HEK293 (cell line): ENCODE measurements around the gene MCEE.

Experiments
- CTCF ChIA-PET: fragments of 350-600 bp; formaldehyde crosslinking; extraction: SDS; loops from one replicate; lab custom pipeline; 2021; ENCODE audit warnings: antibody characterized with exemption; lab: Yijun Ruan, JAX
- POLR2A ChIA-PET: fragments of 300-600 bp; formaldehyde crosslinking; extraction: SDS; loops from one replicate; lab custom pipeline; 2020; ENCODE audit warnings: antibody characterized with exemption, inconsistent platforms; lab: Yijun Ruan, JAX
- H3K27ac ChIP-seq: fragments of 200-500 bp; sonication (Bioruptor generic); 2 replicates; pipeline ENCODE4 v1.5.1; 2014; ENCODE audit warnings: low read depth, low read length, control low read depth, inconsistent platforms; ENCODE audit errors: extremely low read depth
- H3K36me3 ChIP-seq, 2 experiments: fragments of 200-500 bp in 1 of 2; sonication (Bioruptor generic) in 1 of 2; 1 replicate in 1 of 2; 2 replicates in 1 of 2; pipeline ENCODE4 v1.5.1; 2014 to 2017; ENCODE audit warnings: inconsistent platforms in 2 of 2, low read length in 2 of 2; ENCODE audit not compliant: control insufficient read depth in 2 of 2, insufficient read depth in 1 of 2
- H3K4me1 ChIP-seq: fragments of 200-500 bp; sonication (Bioruptor generic); 2 replicates; pipeline ENCODE4 v1.5.1; 2014; ENCODE audit warnings: mild to moderate bottlenecking, low read length, inconsistent platforms; ENCODE audit not compliant: control insufficient read depth, insufficient read depth
- H3K4me3 ChIP-seq: 2 replicates; pipeline ENCODE4 v1.5.1; 2011; ENCODE audit warnings: low read depth, mild to moderate bottlenecking, control low read depth, low read length, moderate library complexity
- H3K9me3 ChIP-seq: fragments of 200-500 bp; sonication (Bioruptor generic); 2 replicates; pipeline ENCODE4 v1.5.1; 2014; ENCODE audit warnings: low read depth, low read length, inconsistent platforms; ENCODE audit not compliant: control insufficient read depth, insufficient read depth
- KLF16 ChIP-seq: fragments of 450-650 bp; formaldehyde crosslinking; IDR thresholded peaks from 2 replicates; pipeline ENCODE4 v1.5.1; 2017; ENCODE audit warnings: missing biosample characterization, missing genetic modification characterization
- OVOL3 ChIP-seq: fragments of 450-650 bp; formaldehyde crosslinking; IDR thresholded peaks from 2 replicates; pipeline ENCODE4 v1.5.1; 2016; ENCODE audit warnings: missing biosample characterization, missing genetic modification characterization
- PBX3 ChIP-seq: sonication (generic); formaldehyde crosslinking; IDR thresholded peaks from 2 replicates; pipeline ENCODE4 v1.8.1; 2022; ENCODE audit warnings: mild to moderate bottlenecking, moderate library complexity, missing genetic modification reagents
- PRDM1 ChIP-seq: fragments of 450-650 bp; formaldehyde crosslinking; IDR thresholded peaks from 2 replicates; pipeline ENCODE4; 2016; ENCODE audit warnings: missing biosample characterization, missing genetic modification characterization
- SCRT2 ChIP-seq: fragments of 450-650 bp; formaldehyde crosslinking; IDR thresholded peaks from 2 replicates; pipeline ENCODE4 v1.5.1; 2016; ENCODE audit warnings: missing biosample characterization, missing genetic modification characterization
- TSHZ1 ChIP-seq: fragments of 450-650 bp; formaldehyde crosslinking; IDR thresholded peaks from 2 replicates; pipeline ENCODE4 v1.5.1; 2016; ENCODE audit warnings: missing biosample characterization, missing genetic modification characterization, borderline replicate concordance
- ZBTB17 ChIP-seq: fragments of 450-650 bp; formaldehyde crosslinking; IDR thresholded peaks from 2 replicates; pipeline ENCODE4 v1.5.1; 2016; ENCODE audit warnings: missing biosample characterization, missing genetic modification characterization
- ZBTB20 ChIP-seq: fragments of 450-650 bp; formaldehyde crosslinking; IDR thresholded peaks from 2 replicates; pipeline ENCODE4 v1.5.1; 2016; ENCODE audit warnings: missing biosample characterization, missing genetic modification characterization
- ZBTB8A ChIP-seq: fragments of 450-650 bp; formaldehyde crosslinking; IDR thresholded peaks from 2 replicates; pipeline ENCODE4 v1.5.1; 2016; ENCODE audit warnings: missing biosample characterization, missing genetic modification characterization
- ZEB2 ChIP-seq: fragments of 450-650 bp; formaldehyde crosslinking; IDR thresholded peaks from 2 replicates; pipeline ENCODE4 v1.5.1; 2016; ENCODE audit warnings: missing biosample characterization, missing genetic modification characterization
- ZIC2 ChIP-seq: fragments of 450-650 bp; formaldehyde crosslinking; IDR thresholded peaks from 2 replicates; pipeline ENCODE4 v1.5.1; 2016; ENCODE audit warnings: missing biosample characterization, missing genetic modification characterization
- ZNF202 ChIP-seq: fragments of 450-650 bp; formaldehyde crosslinking; IDR thresholded peaks from 2 replicates; pipeline ENCODE4 v1.5.1; 2016; ENCODE audit warnings: missing biosample characterization, missing genetic modification characterization, borderline replicate concordance
- ZNF266 ChIP-seq: fragments of 450-650 bp; formaldehyde crosslinking; IDR thresholded peaks from 2 replicates; pipeline ENCODE4 v1.5.1; 2016; ENCODE audit warnings: missing biosample characterization, missing genetic modification characterization, low read depth
- ZNF324 ChIP-seq: fragments of 450-650 bp; formaldehyde crosslinking; IDR thresholded peaks from 2 replicates; pipeline ENCODE4 v1.5.1; 2016; ENCODE audit warnings: missing biosample characterization, missing genetic modification characterization
- ZNF335 ChIP-seq: fragments of 450-650 bp; formaldehyde crosslinking; conservative IDR thresholded peaks from 2 replicates; pipeline ENCODE4 v1.5.1; 2016; ENCODE audit warnings: missing biosample characterization, missing genetic modification characterization
- ZNF341 ChIP-seq: fragments of 450-650 bp; formaldehyde crosslinking; IDR thresholded peaks from 2 replicates; pipeline ENCODE4; 2016; ENCODE audit warnings: low read depth, missing biosample characterization, missing genetic modification characterization
- ZNF398 ChIP-seq: fragments of 450-650 bp; formaldehyde crosslinking; IDR thresholded peaks from 2 replicates; pipeline ENCODE4 v1.5.1; 2017; ENCODE audit warnings: missing biosample characterization, missing genetic modification characterization
- ZNF521 ChIP-seq: fragments of 450-650 bp; formaldehyde crosslinking; IDR thresholded peaks from 2 replicates; pipeline ENCODE4 v1.5.1; 2017; ENCODE audit warnings: missing biosample characterization, mild to moderate bottlenecking, missing genetic modification characterization
- ZNF548 ChIP-seq: fragments of 450-650 bp; formaldehyde crosslinking; IDR thresholded peaks from 2 replicates; pipeline ENCODE4 v1.5.1; 2016; ENCODE audit warnings: missing biosample characterization, missing genetic modification characterization
- ZNF623 ChIP-seq: fragments of 450-650 bp; formaldehyde crosslinking; IDR thresholded peaks from 2 replicates; pipeline ENCODE4 v1.5.1; 2016; ENCODE audit warnings: missing biosample characterization, missing genetic modification characterization
- ZNF645 ChIP-seq: fragments of 450-650 bp; formaldehyde crosslinking; IDR thresholded peaks from 2 replicates; pipeline ENCODE4; 2016; ENCODE audit warnings: missing biosample characterization, missing genetic modification characterization
- ZSCAN4 ChIP-seq: fragments of 450-650 bp; formaldehyde crosslinking; IDR thresholded peaks from 2 replicates; pipeline ENCODE4 v1.5.1; 2017; ENCODE audit warnings: missing biosample characterization, missing genetic modification characterization

The MCEE gene

GRCh38 chr2:71129902-71130151, 202 bp downstream of the MCEE start (continued):
- TF ChIP-seq ZBTB20 (tag by site-specific recombination) (peak; percentile 35; the same call in 1 of the 2 replicates), ZBTB17 (tag by site-specific recombination) (peak; percentile 61; the same call in 1 of the 2 replicates), TSHZ1 (no peak), ZEB2 (tag by site-specific recombination) (0 out of 2 replicates have a peak, but pooled peaks have one; percentile 34), KLF16 (tag by site-specific recombination) (peak; percentile 20; the same call in 1 of the 2 replicates), ZSCAN4 (tag by site-specific recombination) (0 out of 2 replicates have a peak, but pooled peaks have one; percentile 1), ZNF324 (tag by site-specific recombination) (no peak), ZNF335 (tag by site-specific recombination) (peak; percentile 96), ZNF521 (tag by site-specific recombination) (no peak), ZNF623 (tag by site-specific recombination) (no peak), OVOL3 (no peak), ZNF341 (0 out of 2 replicates have a peak, but pooled peaks have one; percentile 22)
- TF ChIP-seq, all 188 proteins: peak for 16

GRCh38 chr2:71129114-71129901, 721 bp downstream of the MCEE start:
- Histone ChIP-seq H3K27ac (peak overlapping the region; percentile 79; the same call in 1 of the 2 replicates), H3K36me3 (peaks cover 9 to 15% of the 10 kb centered on the region in 2 experiments; a peak in 2 of 3 replicates), H3K4me1 (0 out of 2 replicates have a peak, but pooled peaks cover 3% of the 10 kb centered on the region), H3K4me3 (peak overlapping the region; percentile 90), H3K9me3 (no peaks in the 10 kb centered on the region)
- TF ChIP-seq PRDM1 (tag by site-specific recombination), result peak; percentile 72
- 0 out of 2 replicates have a peak, but pooled peaks have one; percentile 8 for TF ChIP-seq ZSCAN4 (tag by site-specific recombination)
- no peak for TF ChIP-seq ZNF266 (tag by site-specific recombination)
- no peak for TF ChIP-seq ZNF548 (tag by site-specific recombination)
- peak; percentile 41; the same call in 1 of the 2 replicates for TF ChIP-seq SCRT2 (tag by site-specific recombination)
- ChIA-PET CTCF (interaction anchor here (2.8 kb wide), 1 partner anchor 29 kb away, joined by 14 read pairs; no protein-coding TSS in a partner anchor), POLR2A (interaction anchor here (0.7 to 1.5 kb wide), 5 partner anchors 8 to 127 kb away, joined by 3 to 9 read pairs (median 6); partner anchors contain the start of gene NAGK)

- H3K36me3 ChIP-seq, result peaks cover 9 to 18% of the 10 kb centered on the region in 2 experiments; a peak in 2 of 3 replicates
- H3K27ac ChIP-seq, result no peak overlapping the region
- CTCF ChIA-PET, result interaction anchor here (0.7 to 1.2 kb wide), 2 partner anchors 26 to 379 kb away, joined by 3 to 8 read pairs; no protein-coding TSS in a partner anchor
- 0 out of 2 replicates have a peak, but pooled peaks cover 3% of the 10 kb centered on the region for H3K4me1 ChIP-seq
- H3K4me3 ChIP-seq, result no peak overlapping the region
- POLR2A ChIA-PET, result no interaction called here
- no peaks in the 10 kb centered on the region for H3K9me3 ChIP-seq
- TF ChIP-seq ZIC2 (no peak), PBX3 (CRISPR knock-in tag) (no peak), ZNF398 (no peak), ZNF202 (tag by site-specific recombination) (no peak), ZNF645 (tag by site-specific recombination) (no peak), ZBTB8A (no peak)
Observed at GRCh38 chr2:71126957-71127356, 3.1 kb downstream of the MCEE start.
